Suppressor macrophage treated with lipopolysaccharide for 1 hour (primary cell): Measurements from ENCODE around the gene TJAP1.
"Not testable (repeated sequence)": the region's sequence is repeated elsewhere in the genome, so short reads cannot be mapped to it uniquely, and the experiment has no call there.

Experiments
- DNase-seq, 3 donors: peaks; one replicate each; pipeline ENCODE4 v3.0.0-alpha.2; 2020 to 2022

TJAP1 gene

GRCh38 chr6:43489277-43490072, 12.1 kb downstream of the TJAP1 start:
- DNase-seq, result no peak

GRCh38 chr6:43490523-43490939, 13.2 kb downstream of the TJAP1 start:
- DNase-seq, result no peak

GRCh38 chr6:43491750-43492661, 14.6 kb downstream of the TJAP1 start:
- DNase-seq, result no peak

- DNase-seq, result no peak
These were observed 15.3 kb downstream of the TJAP1 start for GRCh38 chr6:43492673-43493072.

GRCh38 chr6:43493230-43493629, 15.9 kb downstream of the TJAP1 start:
- DNase-seq, result no peak

GRCh38 chr6:43493833-43494232, 16.5 kb downstream of the TJAP1 start:
- DNase-seq, result no peak

- DNase-seq, result no peak
These were observed 17.0 kb downstream of the TJAP1 start for GRCh38 chr6:43494321-43494720.

GRCh38 chr6:43494766-43495165, 17.4 kb downstream of the TJAP1 start:
- no peak for DNase-seq

- peak in 1 of 3 donors; percentile 37 for DNase-seq
These were observed 18.1 kb downstream of the TJAP1 start for GRCh38 chr6:43495409-43495941.

GRCh38 chr6:43496370-43497128, 19.2 kb downstream of the TJAP1 start:
- DNase-seq, result no peak

- DNase-seq, result no peak
These were observed 19.7 kb downstream of the TJAP1 start for GRCh38 chr6:43497129-43497396.

GRCh38 chr6:43497689-43498088, 20.3 kb downstream of the TJAP1 start:
- DNase-seq, result no peak

GRCh38 chr6:43498291-43498690, 20.9 kb downstream of the TJAP1 start:
- DNase-seq, result not testable (repeated sequence)

GRCh38 chr6:43499028-43499815, 21.9 kb downstream of the TJAP1 start:
- no peak for DNase-seq

GRCh38 chr6:43500921-43501320, 23.6 kb downstream of the TJAP1 start:
- no peak for DNase-seq

- no peak for DNase-seq
These were observed 25.3 kb downstream of the TJAP1 start for GRCh38 chr6:43502666-43503065.

GRCh38 chr6:43503443-43503842, 26.1 kb downstream of the TJAP1 start:
- DNase-seq, result no peak

GRCh38 chr6:43504756-43505593, 27.6 kb downstream of the TJAP1 start:
- no peak for DNase-seq

GRCh38 chr6:43505718-43506117, 28.3 kb downstream of the TJAP1 start:
- DNase-seq, result no peak

GRCh38 chr6:43506171-43506570, 28.8 kb downstream of the TJAP1 start:
- no peak for DNase-seq
